Sigmoid colon (tissue), 4 donors: Measurements from ENCODE around the gene NFIA.

Experiments used
- POLR2A ChIP-seq, 2 donors: fragments of 450-650 bp; IDR thresholded peaks; one replicate each; pipeline ENCODE4 v1.6.1; 2016; ENCODE audit warnings: antibody characterized with exemption in 2 of 2, mild to moderate bottlenecking in 2 of 2, moderate library complexity in 2 of 2
- POLR2AphosphoS5 ChIP-seq, 4 donors: sonication (generic); formaldehyde crosslinking; IDR thresholded peaks; one replicate each; pipeline ENCODE4 v1.6.1; 2017; ENCODE audit warnings: antibody characterized with exemption in 4 of 4
- TF ChIP-seq, protein P1 (sequence below), 4 experiments: fragments of 450-650 bp in 3 of 4; fragments of 200-600 bp in 1 of 4; IDR thresholded peaks; one replicate each; pipeline ENCODE4 v1.5.1; 2016 to 2019; ENCODE audit warnings: antibody characterized with exemption in 4 of 4, mild to moderate bottlenecking in 3 of 4, moderate library complexity in 2 of 4

DNA sequence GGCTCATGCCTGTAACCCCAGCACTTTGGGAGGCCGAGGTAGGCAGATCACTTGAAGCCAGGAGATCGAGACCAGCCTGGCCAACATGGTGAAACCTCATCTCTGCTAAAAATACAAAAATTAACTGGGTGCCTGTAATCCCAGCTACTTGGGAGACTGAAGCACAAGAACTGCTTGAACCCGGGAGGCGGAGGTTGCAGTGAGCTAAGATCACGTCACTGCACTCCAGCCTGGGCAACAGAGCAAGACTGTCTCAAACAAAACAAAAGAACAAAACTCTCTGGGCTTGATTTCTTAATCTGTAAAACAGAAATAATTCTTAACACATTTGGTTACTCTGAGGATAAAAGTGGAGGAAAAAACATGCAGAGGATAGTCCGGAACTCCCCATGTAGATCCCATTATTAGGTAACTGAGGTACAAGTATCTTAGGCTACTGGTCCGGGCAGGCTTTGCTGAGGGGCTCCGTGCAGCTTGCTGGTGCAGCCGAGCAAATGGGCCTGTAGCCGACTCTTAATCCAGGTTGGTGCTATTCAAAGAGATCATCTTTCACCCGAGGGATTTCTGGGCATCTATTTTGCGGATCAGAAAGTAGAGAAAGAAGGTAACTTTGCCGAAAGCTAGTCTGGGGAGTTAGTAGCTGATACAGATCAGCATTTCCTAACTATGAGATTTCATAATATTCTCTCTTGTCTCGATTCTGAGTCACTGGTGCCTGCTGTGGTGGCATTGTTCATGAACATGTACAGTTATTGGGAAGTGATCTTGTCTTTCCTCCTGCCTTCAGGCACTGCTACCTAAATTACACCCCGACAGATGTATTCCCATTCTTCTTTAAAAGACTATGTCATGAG lies 56.8 kb downstream of the NFIA start:
- TF ChIP-seq, protein P1, sequence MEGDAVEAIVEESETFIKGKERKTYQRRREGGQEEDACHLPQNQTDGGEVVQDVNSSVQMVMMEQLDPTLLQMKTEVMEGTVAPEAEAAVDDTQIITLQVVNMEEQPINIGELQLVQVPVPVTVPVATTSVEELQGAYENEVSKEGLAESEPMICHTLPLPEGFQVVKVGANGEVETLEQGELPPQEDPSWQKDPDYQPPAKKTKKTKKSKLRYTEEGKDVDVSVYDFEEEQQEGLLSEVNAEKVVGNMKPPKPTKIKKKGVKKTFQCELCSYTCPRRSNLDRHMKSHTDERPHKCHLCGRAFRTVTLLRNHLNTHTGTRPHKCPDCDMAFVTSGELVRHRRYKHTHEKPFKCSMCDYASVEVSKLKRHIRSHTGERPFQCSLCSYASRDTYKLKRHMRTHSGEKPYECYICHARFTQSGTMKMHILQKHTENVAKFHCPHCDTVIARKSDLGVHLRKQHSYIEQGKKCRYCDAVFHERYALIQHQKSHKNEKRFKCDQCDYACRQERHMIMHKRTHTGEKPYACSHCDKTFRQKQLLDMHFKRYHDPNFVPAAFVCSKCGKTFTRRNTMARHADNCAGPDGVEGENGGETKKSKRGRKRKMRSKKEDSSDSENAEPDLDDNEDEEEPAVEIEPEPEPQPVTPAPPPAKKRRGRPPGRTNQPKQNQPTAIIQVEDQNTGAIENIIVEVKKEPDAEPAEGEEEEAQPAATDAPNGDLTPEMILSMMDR (IDR thresholded peaks at IDR 0.05) = no peak
- no peak for TF ChIP-seq POLR2AphosphoS5 (IDR thresholded peaks at IDR 0.05)
- no peak for TF ChIP-seq POLR2A (IDR thresholded peaks at IDR 0.05)
